Measurements from ENCODE around the gene SKOR2.

The SKOR2 gene

GRCh38 chr18:47215554-47216138 is 35.8 kb downstream of the SKOR2 start:
- Histone ChIP-seq H3K79me2 (ENCODE audit: insufficient read depth, low read length) (no peaks in the 10 kb centered on the region), H3K4me3 (ENCODE audit: low read depth in 1 of 2, low read length in 2 of 2) (no peak overlapping the region), H3K36me3 (ENCODE audit: insufficient read depth, low read length) (no peaks in the 10 kb centered on the region), H3K27me3 (ENCODE audit: insufficient read depth, low read length, poor library complexity) (peaks cover 33% of the 10 kb centered on the region), H3K9ac (ENCODE audit: low read depth, low read length) (no peak overlapping the region), H3K4me1 (ENCODE audit: insufficient read depth, low read length) (no peaks in the 10 kb centered on the region), H2AFZ (ENCODE audit: low read depth, low read length) (no peak overlapping the region), H3K9me3 (ENCODE audit: insufficient read depth, low read length, severe bottlenecking) (no peaks in the 10 kb centered on the region), H3K4me2 (ENCODE audit: insufficient read depth, low read length) (no peak overlapping the region), H3K27ac (ENCODE audit: low read length) (no peak overlapping the region), H4K20me1 (ENCODE audit: insufficient read depth, low read length) (no peaks in the 10 kb centered on the region)
- ATAC-seq (ENCODE audit: insufficient read depth, low read depth) (peak; percentile 45; the same call in 1 of the 3 replicates), DNase-seq (peak; percentile 27)
- no peak for TF ChIP-seq EZH2 (IDR thresholded peaks at IDR 0.05; ENCODE audit: borderline replicate concordance, low read depth, low read length, severe bottlenecking)
- TF ChIP-seq CTCF (IDR thresholded peaks at IDR 0.05; ENCODE audit: borderline replicate concordance, extremely low read depth, low read length, poor library complexity, severe bottlenecking) = peak; percentile 72

- no peaks in the 10 kb centered on the region for H3K79me2 ChIP-seq (ENCODE audit: insufficient read depth, low read length)
- no peaks in the 10 kb centered on the region for H3K4me1 ChIP-seq (ENCODE audit: insufficient read depth, low read length)
- no peak overlapping the region for H2AFZ ChIP-seq (ENCODE audit: low read depth, low read length)
- H3K9ac ChIP-seq (ENCODE audit: low read depth, low read length) = no peak overlapping the region
- ATAC-seq (ENCODE audit: insufficient read depth, low read depth) (no peak), DNase-seq (no peak)
- H3K27ac ChIP-seq (ENCODE audit: low read length) = no peak overlapping the region
- no peak overlapping the region for H3K4me2 ChIP-seq (ENCODE audit: insufficient read depth, low read length)
- peaks cover 47% of the 10 kb centered on the region for H3K27me3 ChIP-seq (ENCODE audit: insufficient read depth, low read length, poor library complexity)
- H3K36me3 ChIP-seq (ENCODE audit: insufficient read depth, low read length) = no peaks in the 10 kb centered on the region
- no peaks in the 10 kb centered on the region for H3K9me3 ChIP-seq (ENCODE audit: insufficient read depth, low read length, severe bottlenecking)
- no peak overlapping the region for H3K4me3 ChIP-seq (ENCODE audit: low read depth in 1 of 2, low read length in 2 of 2)
- TF ChIP-seq CTCF (IDR thresholded peaks at IDR 0.05; ENCODE audit: borderline replicate concordance, extremely low read depth, low read length, poor library complexity, severe bottlenecking) (no peak), EZH2 (IDR thresholded peaks at IDR 0.05; ENCODE audit: borderline replicate concordance, low read depth, low read length, severe bottlenecking) (no peak)
- H4K20me1 ChIP-seq (ENCODE audit: insufficient read depth, low read length) = no peaks in the 10 kb centered on the region
These were observed 42.3 kb downstream of the SKOR2 start for GRCh38 chr18:47209171-47209570.

GRCh38 chr18:47206945-47207637 is 44.4 kb downstream of the SKOR2 start:
- Histone ChIP-seq H3K4me2 (ENCODE audit: insufficient read depth, low read length) (no peak overlapping the region), H3K9ac (ENCODE audit: low read depth, low read length) (no peak overlapping the region), H3K4me1 (ENCODE audit: insufficient read depth, low read length) (no peaks in the 10 kb centered on the region), H3K36me3 (ENCODE audit: insufficient read depth, low read length) (no peaks in the 10 kb centered on the region), H3K79me2 (ENCODE audit: insufficient read depth, low read length) (no peaks in the 10 kb centered on the region), H4K20me1 (ENCODE audit: insufficient read depth, low read length) (no peaks in the 10 kb centered on the region), H3K9me3 (ENCODE audit: insufficient read depth, low read length, severe bottlenecking) (no peaks in the 10 kb centered on the region), H3K27me3 (ENCODE audit: insufficient read depth, low read length, poor library complexity) (peaks cover 55% of the 10 kb centered on the region), H3K4me3 (ENCODE audit: low read depth in 1 of 2, low read length in 2 of 2) (no peak overlapping the region), H2AFZ (ENCODE audit: low read depth, low read length) (no peak overlapping the region), H3K27ac (ENCODE audit: low read length) (no peak overlapping the region)
- DNase-seq (no peak), ATAC-seq (ENCODE audit: insufficient read depth, low read depth) (no peak)
- TF ChIP-seq EZH2 (IDR thresholded peaks at IDR 0.05; ENCODE audit: borderline replicate concordance, low read depth, low read length, severe bottlenecking) = no peak
- no peak for TF ChIP-seq CTCF (IDR thresholded peaks at IDR 0.05; ENCODE audit: borderline replicate concordance, extremely low read depth, low read length, poor library complexity, severe bottlenecking)
